Liver (tissue), 9 donors: ENCODE results near the gene ZNF827. TPM values are rescaled to one million over a fixed set of nuclear protein-coding genes. Genes with fewer than 3 reads are reported as not detected.

Experiments used
- DNase-seq: peaks from one replicate; pipeline ENCODE4 v3.0.0-alpha.2; 2017; ENCODE audit warnings: low spot score
- H3K27ac ChIP-seq, 2 donors: one replicate each; pipeline ENCODE4 v1.7.0; 2013; ENCODE audit warnings: inconsistent platforms in 2 of 2, low read length in 2 of 2, control low read depth in 1 of 2, low read depth in 1 of 2, mild to moderate bottlenecking in 1 of 2
- H3K27me3 ChIP-seq, 4 donors: one replicate each; pipeline versions ENCODE4 v1.6.1 to v1.7.0; 2013; ENCODE audit warnings: low read length in 3 of 4, inconsistent platforms in 1 of 4, mild to moderate bottlenecking in 1 of 4, moderate library complexity in 1 of 4; ENCODE audit not compliant: control insufficient read depth in 4 of 4, insufficient read depth in 4 of 4
- H3K36me3 ChIP-seq, 4 donors: one replicate each; pipeline versions ENCODE4 v1.6.1 to v1.7.0; 2013; ENCODE audit warnings: low read length in 3 of 4, mild to moderate bottlenecking in 3 of 4, low read depth in 1 of 4, moderate library complexity in 1 of 4; ENCODE audit not compliant: control insufficient read depth in 4 of 4, insufficient read depth in 3 of 4
- H3K4me1 ChIP-seq, 4 donors: one replicate each; pipeline versions ENCODE4 v1.6.1 to v1.7.0; 2013; ENCODE audit warnings: low read length in 3 of 4, mild to moderate bottlenecking in 3 of 4, moderate library complexity in 1 of 4; ENCODE audit not compliant: control insufficient read depth in 4 of 4, insufficient read depth in 4 of 4
- H3K4me3 ChIP-seq, 3 donors: one replicate each; pipeline versions ENCODE4 v1.6.1 to v1.7.0; 2013; ENCODE audit warnings: low read length in 3 of 3, control low read depth in 1 of 3, low read depth in 1 of 3, mild to moderate bottlenecking in 1 of 3
- H3K9ac ChIP-seq, 2 donors: one replicate each; pipeline ENCODE4 v1.7.0; 2013; ENCODE audit warnings: low read length in 2 of 2, mild to moderate bottlenecking in 2 of 2, moderate library complexity in 2 of 2, control low read depth in 1 of 2, low read depth in 1 of 2
- H3K9me3 ChIP-seq, 4 donors: one replicate each; pipeline versions ENCODE4 v1.6.1 to v1.7.0; 2013; ENCODE audit warnings: low read length in 3 of 4; ENCODE audit not compliant: control insufficient read depth in 4 of 4
- EGR1 ChIP-seq, 2 donors: IDR thresholded peaks; 2 replicates each; pipeline ENCODE4 v1.6.1; 2016 to 2018; ENCODE audit warnings: antibody characterized with exemption in 2 of 2, low read depth in 2 of 2
- FOXA1 ChIP-seq: IDR thresholded peaks from 2 replicates; pipeline ENCODE4 v1.6.1; 2016; ENCODE audit warnings: antibody characterized with exemption
- FOXA2 ChIP-seq: IDR thresholded peaks from 2 replicates; pipeline ENCODE4 v1.6.1; 2016; ENCODE audit warnings: antibody characterized with exemption
- GABPA ChIP-seq, 2 donors: IDR thresholded peaks in 1 of 2; conservative IDR thresholded peaks in 1 of 2; 2 replicates each; pipeline ENCODE4 v1.6.1; 2016; ENCODE audit warnings: antibody characterized with exemption in 2 of 2, mild to moderate bottlenecking in 1 of 2, moderate library complexity in 1 of 2
- HNF4A ChIP-seq, 2 donors: conservative IDR thresholded peaks; 2 replicates each; pipeline ENCODE4 v1.6.1; 2016; ENCODE audit warnings: antibody characterized with exemption in 2 of 2, mild to moderate bottlenecking in 2 of 2
- HNF4G ChIP-seq: IDR thresholded peaks from 2 replicates; pipeline ENCODE4 v1.6.1; 2016; ENCODE audit warnings: antibody characterized with exemption
- JUND ChIP-seq, 2 donors: IDR thresholded peaks; 2 replicates each; pipeline ENCODE4 v1.6.1; 2016; ENCODE audit warnings: antibody characterized with exemption in 2 of 2
- RAD21 ChIP-seq, 2 donors: IDR thresholded peaks; 2 replicates each; pipeline ENCODE4 v1.6.1; 2016; ENCODE audit warnings: antibody characterized with exemption in 2 of 2, mild to moderate bottlenecking in 2 of 2
- RXRA ChIP-seq, 2 donors: IDR thresholded peaks; 2 replicates each; pipeline ENCODE4 v1.6.1; 2017 to 2018; ENCODE audit warnings: antibody characterized with exemption in 2 of 2, mild to moderate bottlenecking in 1 of 2
- SP1 ChIP-seq: IDR thresholded peaks from 2 replicates; pipeline ENCODE4 v1.6.1; 2018; ENCODE audit warnings: antibody characterized with exemption, mild to moderate bottlenecking
- TAF1 ChIP-seq: conservative IDR thresholded peaks from 2 replicates; pipeline ENCODE4 v1.6.1; 2016; ENCODE audit warnings: antibody characterized with exemption, mild to moderate bottlenecking
- YY1 ChIP-seq: IDR thresholded peaks from 2 replicates; pipeline ENCODE4 v1.6.1; 2016; ENCODE audit warnings: antibody characterized with exemption, mild to moderate bottlenecking
- WGBS: extraction: QIAGEN DNeasy Blood & Tissue Kit; methylation state at CpG from one replicate; pipeline ENCODE4 v1.1.7; 2013; 5-methylcytosine and 5-hydroxymethylcytosine counted together
- polyA plus RNA-seq, 2 donors: library from polyadenylated mRNA; stranded (reverse) in 1 of 2; unstranded in 1 of 2; fragments of 200-250 nt in 1 of 2; fragments of >200 nt in 1 of 2; fragmentation: Nextera tagmentation in 1 of 2; extraction: Ambion mirVana in 1 of 2; gene quantifications; one replicate each; pipeline versions ENCODE4 v1.2.1 to v1.2.3, GENCODE V29; 2013 to 2015
- total RNA-seq, 2 donors: library from RNA; depleted of rRNA; stranded (reverse); fragments of >200 nt; gene quantifications; one replicate each; pipeline ENCODE4 v1.2.3, GENCODE V29; 2014
- TF ChIP-seq, protein P1 (sequence below): IDR thresholded peaks from 2 replicates; pipeline ENCODE4 v1.6.1; 2016; ENCODE audit warnings: antibody characterized with exemption
- TF ChIP-seq, protein P2 (sequence below): IDR thresholded peaks from 2 replicates; pipeline ENCODE4 v1.6.1; 2016; ENCODE audit warnings: antibody characterized with exemption, mild to moderate bottlenecking
- TF ChIP-seq, protein P3 (sequence below): IDR thresholded peaks from 2 replicates; pipeline ENCODE4 v1.6.1; 2016; ENCODE audit warnings: antibody characterized with exemption
- TF ChIP-seq, protein P4 (sequence below): IDR thresholded peaks from 2 replicates; pipeline ENCODE4 v1.6.1; 2016; ENCODE audit warnings: antibody characterized with exemption
- TF ChIP-seq, protein P5 (sequence below): fragments of 150-350 bp; IDR thresholded peaks from 2 replicates; pipeline ENCODE4 v1.5.1; 2017; ENCODE audit warnings: improper control_type of control experiment, low read depth, low read length; ENCODE audit not compliant: missing input control
- donor health status: healthy.
- donor health status: healthy.
- donor health status: healthy.
- donor health status: healthy.
- donor health status: healthy.

Gene ZNF827
- total and polyA plus RNA-seq, 4 donors = 0.46 to 2.9 (median 1.2) TPM

DNA sequence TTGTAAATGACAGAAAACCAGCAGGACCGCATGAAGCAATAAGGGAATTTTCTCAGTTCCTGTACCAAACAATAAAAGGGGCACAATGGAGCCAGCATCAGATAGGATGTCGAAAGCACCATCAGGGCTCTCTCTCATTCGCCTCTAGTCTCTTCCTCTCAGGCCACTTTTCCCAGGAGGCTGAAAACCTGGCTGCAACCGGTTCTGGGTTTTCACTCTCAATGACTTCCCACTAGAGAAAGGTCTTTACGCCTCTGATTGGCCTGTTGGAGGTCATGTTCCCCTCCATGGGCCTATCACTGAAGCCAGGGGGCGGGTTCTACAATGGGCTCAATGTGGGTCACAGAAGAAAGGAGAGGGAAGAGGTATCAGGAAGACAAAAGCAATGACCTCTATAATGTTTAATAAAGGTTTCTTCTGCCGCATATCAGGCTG, 29.3 kb downstream of the ZNF827 start:
- H3K36me3 ChIP-seq = no peaks in the 10 kb centered on the region
- no peak for DNase-seq
- H3K9me3 ChIP-seq = no peaks in the 10 kb centered on the region
- H3K9ac ChIP-seq = peak overlapping the region in 1 of 2 donors; percentile 10
- no peak overlapping the region for H3K27ac ChIP-seq
- H3K4me1 ChIP-seq = peaks cover 0 to 4% (median under 1%) of the 10 kb centered on the region in 4 donors
- no peaks in the 10 kb centered on the region for H3K27me3 ChIP-seq
- no peak for TF ChIP-seq GABPA (IDR thresholded peaks at IDR 0.05 in 1 of 2, conservative IDR thresholded peaks at IDR 0.05 in 1 of 2)
- no peak for TF ChIP-seq FOXA1
- no peak for TF ChIP-seq SP1
- TF ChIP-seq HNF4A (conservative IDR thresholded peaks at IDR 0.05) = no peak
- TF ChIP-seq, protein P1, sequence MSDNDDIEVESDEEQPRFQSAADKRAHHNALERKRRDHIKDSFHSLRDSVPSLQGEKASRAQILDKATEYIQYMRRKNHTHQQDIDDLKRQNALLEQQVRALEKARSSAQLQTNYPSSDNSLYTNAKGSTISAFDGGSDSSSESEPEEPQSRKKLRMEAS = no peak
- no peak for TF ChIP-seq RXRA (IDR thresholded peaks at IDR 0.05)
- TF ChIP-seq, protein P2, sequence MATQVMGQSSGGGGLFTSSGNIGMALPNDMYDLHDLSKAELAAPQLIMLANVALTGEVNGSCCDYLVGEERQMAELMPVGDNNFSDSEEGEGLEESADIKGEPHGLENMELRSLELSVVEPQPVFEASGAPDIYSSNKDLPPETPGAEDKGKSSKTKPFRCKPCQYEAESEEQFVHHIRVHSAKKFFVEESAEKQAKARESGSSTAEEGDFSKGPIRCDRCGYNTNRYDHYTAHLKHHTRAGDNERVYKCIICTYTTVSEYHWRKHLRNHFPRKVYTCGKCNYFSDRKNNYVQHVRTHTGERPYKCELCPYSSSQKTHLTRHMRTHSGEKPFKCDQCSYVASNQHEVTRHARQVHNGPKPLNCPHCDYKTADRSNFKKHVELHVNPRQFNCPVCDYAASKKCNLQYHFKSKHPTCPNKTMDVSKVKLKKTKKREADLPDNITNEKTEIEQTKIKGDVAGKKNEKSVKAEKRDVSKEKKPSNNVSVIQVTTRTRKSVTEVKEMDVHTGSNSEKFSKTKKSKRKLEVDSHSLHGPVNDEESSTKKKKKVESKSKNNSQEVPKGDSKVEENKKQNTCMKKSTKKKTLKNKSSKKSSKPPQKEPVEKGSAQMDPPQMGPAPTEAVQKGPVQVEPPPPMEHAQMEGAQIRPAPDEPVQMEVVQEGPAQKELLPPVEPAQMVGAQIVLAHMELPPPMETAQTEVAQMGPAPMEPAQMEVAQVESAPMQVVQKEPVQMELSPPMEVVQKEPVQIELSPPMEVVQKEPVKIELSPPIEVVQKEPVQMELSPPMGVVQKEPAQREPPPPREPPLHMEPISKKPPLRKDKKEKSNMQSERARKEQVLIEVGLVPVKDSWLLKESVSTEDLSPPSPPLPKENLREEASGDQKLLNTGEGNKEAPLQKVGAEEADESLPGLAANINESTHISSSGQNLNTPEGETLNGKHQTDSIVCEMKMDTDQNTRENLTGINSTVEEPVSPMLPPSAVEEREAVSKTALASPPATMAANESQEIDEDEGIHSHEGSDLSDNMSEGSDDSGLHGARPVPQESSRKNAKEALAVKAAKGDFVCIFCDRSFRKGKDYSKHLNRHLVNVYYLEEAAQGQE = no peak
- no peak for TF ChIP-seq EGR1 (IDR thresholded peaks at IDR 0.05; ENCODE audit: low read depth in 2 of 2)
- no peak for TF ChIP-seq TAF1
- no peak for TF ChIP-seq FOXA2
- TF ChIP-seq, protein P3, sequence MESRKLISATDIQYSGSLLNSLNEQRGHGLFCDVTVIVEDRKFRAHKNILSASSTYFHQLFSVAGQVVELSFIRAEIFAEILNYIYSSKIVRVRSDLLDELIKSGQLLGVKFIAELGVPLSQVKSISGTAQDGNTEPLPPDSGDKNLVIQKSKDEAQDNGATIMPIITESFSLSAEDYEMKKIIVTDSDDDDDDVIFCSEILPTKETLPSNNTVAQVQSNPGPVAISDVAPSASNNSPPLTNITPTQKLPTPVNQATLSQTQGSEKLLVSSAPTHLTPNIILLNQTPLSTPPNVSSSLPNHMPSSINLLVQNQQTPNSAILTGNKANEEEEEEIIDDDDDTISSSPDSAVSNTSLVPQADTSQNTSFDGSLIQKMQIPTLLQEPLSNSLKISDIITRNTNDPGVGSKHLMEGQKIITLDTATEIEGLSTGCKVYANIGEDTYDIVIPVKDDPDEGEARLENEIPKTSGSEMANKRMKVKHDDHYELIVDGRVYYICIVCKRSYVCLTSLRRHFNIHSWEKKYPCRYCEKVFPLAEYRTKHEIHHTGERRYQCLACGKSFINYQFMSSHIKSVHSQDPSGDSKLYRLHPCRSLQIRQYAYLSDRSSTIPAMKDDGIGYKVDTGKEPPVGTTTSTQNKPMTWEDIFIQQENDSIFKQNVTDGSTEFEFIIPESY = no peak
- no peak for TF ChIP-seq RAD21 (IDR thresholded peaks at IDR 0.05)
- TF ChIP-seq, protein P4, sequence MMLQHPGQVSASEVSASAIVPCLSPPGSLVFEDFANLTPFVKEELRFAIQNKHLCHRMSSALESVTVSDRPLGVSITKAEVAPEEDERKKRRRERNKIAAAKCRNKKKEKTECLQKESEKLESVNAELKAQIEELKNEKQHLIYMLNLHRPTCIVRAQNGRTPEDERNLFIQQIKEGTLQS = no peak
- TF ChIP-seq HNF4G = no peak
- TF ChIP-seq YY1 = no peak
- WGBS = 73% methylated on average over 7 of the region's 7 CpGs
- peak overlapping the region in 1 of 3 donors; percentile 1 for H3K4me3 ChIP-seq

DNA sequence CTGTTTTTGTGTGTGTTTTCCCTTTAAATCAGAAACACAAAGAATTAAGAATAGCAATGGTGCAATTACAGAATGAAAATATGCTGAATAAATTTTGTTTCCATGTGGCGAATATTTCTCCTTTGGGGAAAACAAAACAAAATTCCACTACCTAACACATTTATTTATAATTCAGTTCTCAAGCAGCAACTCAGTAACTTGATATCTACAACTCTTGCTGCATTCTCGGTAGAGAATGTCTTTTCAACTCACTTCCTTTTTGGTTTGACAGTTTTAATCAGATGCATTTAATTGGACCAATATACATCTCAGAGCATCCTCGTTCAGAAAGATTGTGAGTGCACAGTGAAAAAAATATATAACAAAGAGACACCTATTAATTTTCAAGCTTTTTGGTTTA, 30.8 kb downstream of the ZNF827 start:
- 68% methylated on average over 3 of the region's 3 CpGs for WGBS
- H3K27me3 ChIP-seq = no peaks in the 10 kb centered on the region
- no peak overlapping the region for H3K9ac ChIP-seq
- no peak overlapping the region for H3K4me3 ChIP-seq
- no peaks in the 10 kb centered on the region for H3K36me3 ChIP-seq
- no peaks in the 10 kb centered on the region for H3K9me3 ChIP-seq
- TF ChIP-seq JUND (IDR thresholded peaks at IDR 0.05) (no peak), SP1 (no peak), GABPA (IDR thresholded peaks at IDR 0.05 in 1 of 2, conservative IDR thresholded peaks at IDR 0.05 in 1 of 2) (no peak), RAD21 (IDR thresholded peaks at IDR 0.05) (no peak)
- TF ChIP-seq, protein P5, sequence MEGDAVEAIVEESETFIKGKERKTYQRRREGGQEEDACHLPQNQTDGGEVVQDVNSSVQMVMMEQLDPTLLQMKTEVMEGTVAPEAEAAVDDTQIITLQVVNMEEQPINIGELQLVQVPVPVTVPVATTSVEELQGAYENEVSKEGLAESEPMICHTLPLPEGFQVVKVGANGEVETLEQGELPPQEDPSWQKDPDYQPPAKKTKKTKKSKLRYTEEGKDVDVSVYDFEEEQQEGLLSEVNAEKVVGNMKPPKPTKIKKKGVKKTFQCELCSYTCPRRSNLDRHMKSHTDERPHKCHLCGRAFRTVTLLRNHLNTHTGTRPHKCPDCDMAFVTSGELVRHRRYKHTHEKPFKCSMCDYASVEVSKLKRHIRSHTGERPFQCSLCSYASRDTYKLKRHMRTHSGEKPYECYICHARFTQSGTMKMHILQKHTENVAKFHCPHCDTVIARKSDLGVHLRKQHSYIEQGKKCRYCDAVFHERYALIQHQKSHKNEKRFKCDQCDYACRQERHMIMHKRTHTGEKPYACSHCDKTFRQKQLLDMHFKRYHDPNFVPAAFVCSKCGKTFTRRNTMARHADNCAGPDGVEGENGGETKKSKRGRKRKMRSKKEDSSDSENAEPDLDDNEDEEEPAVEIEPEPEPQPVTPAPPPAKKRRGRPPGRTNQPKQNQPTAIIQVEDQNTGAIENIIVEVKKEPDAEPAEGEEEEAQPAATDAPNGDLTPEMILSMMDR = no peak
- TF ChIP-seq, protein P2 = no peak
- H3K27ac ChIP-seq = no peak overlapping the region
- no peak for DNase-seq
- H3K4me1 ChIP-seq = peaks cover 0 to 1% (median 0%) of the 10 kb centered on the region in 4 donors
